HG03064 (cell line): ENCODE data around the gene PAQR5.
"Not testable (repeated sequence)": the region's sequence is repeated elsewhere in the genome, so short reads cannot be mapped to it uniquely, and the experiment has no call there.

ENCODE experiments used
- ATAC-seq: cut with Tn5 transposase; IDR thresholded peaks from one replicate; pipeline ENCODE4 v1.9.1; 2021; ENCODE audit warnings: low read depth; ENCODE audit not compliant: unreplicated experiment

The PAQR5 gene

DNA sequence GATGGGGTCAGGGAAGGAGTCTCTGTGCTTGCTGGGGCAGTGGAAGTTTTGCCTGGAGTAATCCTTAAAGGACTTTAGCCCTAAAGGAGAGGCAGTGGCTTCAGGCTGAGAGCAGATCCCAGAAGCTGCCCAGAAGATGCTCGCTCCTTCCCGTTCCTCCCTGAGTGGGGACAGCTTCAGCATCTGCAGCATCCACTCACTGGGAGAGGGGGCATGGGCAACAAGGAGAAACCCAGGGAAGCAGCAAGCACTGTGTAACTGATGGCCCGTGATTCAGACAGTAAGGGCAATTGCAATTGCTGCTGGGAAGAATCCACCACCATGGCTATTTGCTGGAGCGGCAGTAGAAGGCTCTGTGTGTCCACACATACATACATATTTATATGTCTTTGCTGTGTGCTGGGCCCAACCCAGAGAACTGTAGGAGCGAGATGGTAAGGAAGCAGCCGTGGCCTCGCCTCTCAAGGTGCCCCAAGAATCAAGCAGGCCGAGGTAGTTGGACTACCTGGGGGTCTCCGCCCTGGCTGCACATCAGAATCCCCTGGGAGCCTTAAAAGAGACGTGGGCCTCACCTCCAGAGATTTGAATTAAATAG, 5.8 kb upstream of the PAQR5 start:
- no peak for ATAC-seq

DNA sequence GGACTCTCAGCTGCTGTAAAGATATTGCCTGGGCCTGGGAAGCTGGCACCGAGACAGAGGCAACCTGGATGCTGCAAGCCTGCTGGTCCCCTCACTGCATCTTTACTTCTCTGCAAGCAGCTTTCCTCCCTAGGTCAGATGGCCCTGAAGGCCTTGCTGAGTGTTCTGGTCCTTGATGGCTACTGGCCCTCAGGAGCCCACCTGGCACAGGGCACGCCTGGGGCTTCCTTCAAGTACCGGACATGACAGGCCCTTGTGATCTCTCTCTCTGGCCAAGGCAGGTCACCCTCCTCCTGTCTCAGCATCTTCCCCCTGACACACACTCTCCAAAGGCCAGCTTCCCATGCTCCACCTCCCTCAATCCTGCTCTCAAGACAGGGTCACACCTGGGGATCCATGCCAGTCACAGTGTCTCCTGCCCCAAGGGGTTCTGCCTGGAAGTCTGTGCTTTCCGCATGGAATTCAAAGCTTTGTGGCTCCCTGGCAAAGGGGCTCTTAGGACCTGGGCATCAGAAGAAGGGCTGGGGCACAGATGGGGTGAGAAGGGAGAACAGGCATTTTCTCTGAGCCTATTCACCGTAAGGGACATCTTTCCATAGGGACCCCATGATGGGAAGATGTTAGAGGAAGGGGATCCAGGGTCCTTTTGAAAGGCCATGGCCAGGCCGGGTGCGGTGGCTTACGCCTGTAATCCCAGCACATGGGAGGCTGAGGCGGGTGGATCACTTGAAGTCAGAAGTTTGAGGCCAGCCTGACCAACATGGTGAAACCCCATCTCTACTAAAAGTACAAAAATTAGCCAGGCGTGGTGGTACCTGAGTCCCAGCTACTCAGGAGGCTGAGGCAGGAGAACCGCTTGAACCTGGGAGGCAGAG, 4.7 kb upstream of the PAQR5 start:
- ATAC-seq = no peak

- ATAC-seq = no peak
Observed at GRCh38 chr15:69296606-69297005, 2.1 kb upstream of the PAQR5 start.

- ATAC-seq = no peak
Observed at GRCh38 chr15:69297642-69298353, 914 bp upstream of the PAQR5 start.

- no peak for ATAC-seq
Observed at GRCh38 chr15:69298354-69298696, 387 bp upstream of the PAQR5 start.

GRCh38 chr15:69299451-69299886, 757 bp downstream of the PAQR5 start:
- ATAC-seq = no peak

DNA sequence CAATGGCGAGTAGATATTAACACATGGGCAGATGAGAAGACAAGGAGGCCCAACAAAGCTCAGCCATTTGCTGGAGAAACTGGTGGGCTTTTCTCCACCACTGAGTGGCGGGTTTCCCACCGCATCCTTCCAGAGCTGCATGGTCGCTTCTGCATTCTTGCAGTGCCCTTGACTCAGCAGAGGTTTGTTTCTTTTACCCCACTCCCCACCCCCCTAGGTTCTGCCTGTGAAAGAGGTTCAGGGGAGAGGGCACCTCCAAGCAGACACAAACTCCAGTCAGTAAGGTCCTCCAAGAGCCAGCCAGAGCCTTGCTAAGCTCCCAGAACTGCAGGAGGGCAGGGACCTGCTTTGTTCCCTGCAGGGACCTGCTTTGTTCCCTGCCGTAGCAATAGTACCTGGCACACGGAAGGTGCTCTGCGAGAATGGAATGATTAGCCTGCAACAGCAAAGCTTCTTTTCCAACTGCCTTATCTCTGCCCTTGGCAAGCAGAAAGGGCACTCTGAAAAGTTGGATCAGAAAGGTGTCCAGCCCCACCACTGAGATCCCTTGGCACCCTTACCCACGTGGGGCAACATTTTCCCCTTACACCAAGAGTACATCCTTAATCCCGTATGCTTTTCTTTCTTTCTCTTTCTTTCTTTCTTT, 1.4 kb downstream of the PAQR5 start:
- ATAC-seq = no peak

GRCh38 chr15:69301101-69301500, 2.4 kb downstream of the PAQR5 start:
- ATAC-seq = not testable (repeated sequence)

DNA sequence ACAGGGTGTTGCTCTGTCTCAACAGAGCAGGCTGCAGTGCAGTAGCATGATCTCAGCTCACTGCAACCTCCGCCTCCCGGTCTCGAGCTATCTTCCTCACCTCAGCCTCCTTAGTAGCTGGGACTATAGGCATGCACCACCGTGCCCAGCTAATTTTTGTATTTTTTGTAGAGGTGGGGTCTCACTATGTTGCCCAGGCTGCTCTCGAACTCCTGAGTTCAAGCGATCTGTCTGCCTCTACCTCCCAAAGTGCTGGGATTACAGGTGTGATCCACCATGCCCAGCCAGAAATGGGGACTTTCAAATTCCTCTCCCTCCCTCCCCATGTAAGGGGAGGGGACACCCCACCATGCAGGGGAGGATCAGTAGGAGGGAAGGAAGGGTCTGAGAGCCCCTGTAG, 3.4 kb downstream of the PAQR5 start:
- ATAC-seq = not testable (repeated sequence)

GRCh38 chr15:69302929-69303328, 4.2 kb downstream of the PAQR5 start:
- ATAC-seq = no peak

DNA sequence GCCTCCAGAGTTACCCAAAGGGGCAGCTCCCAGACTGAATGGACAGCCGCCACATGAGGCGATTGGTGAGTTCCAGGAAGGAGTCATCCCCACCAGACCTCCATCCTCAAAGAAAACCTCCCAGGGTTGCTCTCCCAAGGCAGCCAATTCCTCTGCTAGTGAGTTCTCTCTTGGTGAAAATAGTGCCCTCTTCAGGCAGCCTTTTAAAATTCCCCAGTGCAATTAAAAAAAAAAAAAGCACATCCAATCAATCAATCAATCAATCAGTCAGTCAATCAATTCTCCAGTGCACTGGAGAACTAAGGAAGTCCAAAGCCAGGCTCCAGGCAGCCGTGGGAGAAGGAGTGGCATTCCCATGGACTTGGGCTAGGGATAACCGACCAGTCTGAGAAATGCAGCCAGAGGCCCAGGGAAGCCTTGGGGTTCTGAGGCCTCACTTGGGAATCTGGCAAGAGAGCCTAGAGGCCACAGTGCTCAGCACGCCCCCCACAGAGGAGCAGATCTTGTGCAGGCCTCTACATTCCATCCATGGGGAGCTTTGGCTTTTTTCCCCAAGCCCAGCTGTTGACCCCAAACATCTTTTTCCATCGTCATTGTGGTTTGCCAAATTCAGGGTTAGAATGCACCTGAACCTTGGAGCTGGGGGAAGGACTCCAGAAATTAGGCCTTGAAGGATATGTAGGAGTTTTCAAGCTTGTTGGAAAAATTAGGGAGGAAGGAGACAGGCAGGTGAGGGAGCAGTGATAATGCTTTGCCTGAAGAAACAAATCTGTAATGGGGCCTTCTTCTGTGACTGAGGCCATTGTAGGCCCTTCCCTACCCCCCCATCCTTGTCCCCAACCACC, 4.8 kb downstream of the PAQR5 start:
- no peak for ATAC-seq

- ATAC-seq = no peak
Observed at GRCh38 chr15:69304182-69304545, 5.5 kb downstream of the PAQR5 start.

GRCh38 chr15:69305204-69305931, 6.7 kb downstream of the PAQR5 start:
- ATAC-seq = no peak

DNA sequence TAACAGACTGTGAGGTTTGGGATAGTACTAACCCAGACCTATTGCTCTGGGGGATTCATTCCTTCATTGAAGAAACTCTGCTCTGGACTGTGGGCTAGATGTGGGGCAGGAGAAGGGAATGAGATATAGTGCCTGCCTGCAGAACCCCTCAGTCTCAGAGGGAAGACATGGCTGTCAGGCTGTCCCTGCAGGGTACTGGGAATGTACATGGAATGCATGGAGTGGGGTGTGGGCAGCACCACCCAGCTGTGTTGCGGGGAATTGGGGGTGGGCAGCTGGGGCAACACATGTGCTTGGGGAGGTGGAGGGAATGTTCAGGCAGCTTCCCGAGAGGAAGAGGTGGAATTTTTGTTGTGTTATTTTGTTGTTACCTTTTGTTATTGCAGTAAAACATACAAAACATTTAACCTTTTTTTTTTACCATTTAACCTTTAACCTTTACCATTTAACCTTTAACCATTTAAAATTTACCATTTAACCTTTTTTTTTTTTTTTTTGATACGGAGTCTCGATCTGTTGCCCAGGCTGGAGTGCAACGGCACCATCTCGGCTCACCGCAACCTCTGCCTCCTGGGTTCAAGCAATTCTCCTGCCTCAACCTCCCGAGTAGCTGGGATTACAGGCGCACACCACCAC, 7.3 kb downstream of the PAQR5 start:
- no peak for ATAC-seq

DNA sequence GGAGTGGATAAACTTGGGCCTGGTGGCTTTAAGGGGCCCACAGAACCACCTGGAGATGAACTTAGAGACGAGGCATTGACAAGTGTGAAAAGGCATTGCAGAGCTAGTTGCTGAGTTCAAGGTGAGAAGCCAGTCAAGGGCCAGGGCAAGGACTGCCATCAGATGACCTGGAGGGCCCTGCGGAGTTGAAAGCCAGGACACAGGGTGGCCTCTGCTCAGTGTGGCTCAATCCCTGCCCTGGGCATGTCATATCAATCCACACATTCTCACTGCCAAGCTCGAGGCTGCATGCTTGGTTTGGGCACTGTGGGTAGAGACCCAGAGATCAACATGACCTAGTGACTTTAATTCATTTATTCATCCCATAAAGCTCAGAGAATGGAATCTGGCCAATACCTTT, 9.2 kb downstream of the PAQR5 start:
- no peak for ATAC-seq

- no peak for ATAC-seq
Observed at GRCh38 chr15:69308949-69309348, 10.2 kb downstream of the PAQR5 start.

- ATAC-seq = no peak
Observed at GRCh38 chr15:69311319-69311721, 12.6 kb downstream of the PAQR5 start.

DNA sequence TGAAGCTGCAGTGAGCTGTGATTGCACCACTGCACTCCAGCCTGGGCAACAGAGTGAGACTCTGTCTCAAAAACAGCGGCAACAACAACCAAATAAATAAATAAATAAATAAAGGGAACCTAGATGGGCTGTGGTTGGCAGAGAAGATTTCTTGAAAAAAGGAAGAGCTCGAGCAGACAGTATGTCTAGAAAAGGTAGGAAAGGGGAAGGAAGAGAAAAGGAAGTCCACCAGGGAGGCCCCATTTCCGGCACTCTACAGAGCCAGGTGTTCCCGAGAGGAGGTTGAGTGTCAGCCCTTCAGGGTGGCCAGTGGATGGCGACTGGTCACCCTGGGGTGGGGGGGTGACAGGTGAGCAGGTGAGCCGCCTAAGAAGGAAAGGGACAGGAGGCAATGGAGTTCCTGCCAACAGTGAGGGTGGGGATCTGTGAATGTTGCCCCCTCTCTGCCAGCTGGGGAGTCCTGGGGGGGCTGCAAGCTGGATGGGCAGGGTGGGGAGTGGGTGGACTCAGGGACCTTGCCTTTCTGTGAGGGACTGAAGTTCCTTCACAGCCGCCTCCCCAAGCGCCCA, 14.8 kb downstream of the PAQR5 start:
- ATAC-seq = no peak

GRCh38 chr15:69314131-69314530, 15.4 kb downstream of the PAQR5 start:
- no peak for ATAC-seq
